HG03460 (cell line): ENCODE results near the gene TATDN2.
"Not testable (repeated sequence)": the region's sequence is repeated elsewhere in the genome, so short reads cannot be mapped to it uniquely, and the experiment has no call there.

Source experiments
- ATAC-seq: cut with Tn5 transposase; IDR thresholded peaks from one replicate; pipeline ENCODE4 v1.9.1; 2021; ENCODE audit not compliant: unreplicated experiment

The TATDN2 gene

GRCh38 chr3:10266936-10267335, 18.7 kb downstream of the TATDN2 start:
- not testable (repeated sequence) for ATAC-seq

GRCh38 chr3:10268116-10268515, 19.9 kb downstream of the TATDN2 start:
- no peak for ATAC-seq

GRCh38 chr3:10268930-10269329, 20.7 kb downstream of the TATDN2 start:
- ATAC-seq = no peak

GRCh38 chr3:10269443-10269842, 21.2 kb downstream of the TATDN2 start:
- no peak for ATAC-seq

GRCh38 chr3:10272476-10272875, 24.2 kb downstream of the TATDN2 start:
- ATAC-seq = not testable (repeated sequence)

GRCh38 chr3:10272977-10273376, 24.7 kb downstream of the TATDN2 start:
- ATAC-seq = no peak

GRCh38 chr3:10273702-10274305, 25.5 kb downstream of the TATDN2 start:
- no peak for ATAC-seq

- no peak for ATAC-seq
Observed at GRCh38 chr3:10274601-10275000, 26.3 kb downstream of the TATDN2 start.

GRCh38 chr3:10277115-10277625, 28.9 kb downstream of the TATDN2 start:
- no peak for ATAC-seq

- ATAC-seq = no peak
Observed at GRCh38 chr3:10278501-10278900, 30.2 kb downstream of the TATDN2 start.

- ATAC-seq = no peak
Observed at GRCh38 chr3:10279384-10280176, 31.3 kb downstream of the TATDN2 start.

- no peak for ATAC-seq
Observed at GRCh38 chr3:10280177-10280529, 31.9 kb downstream of the TATDN2 start.

GRCh38 chr3:10280571-10280970, 32.3 kb downstream of the TATDN2 start:
- ATAC-seq = no peak

GRCh38 chr3:10281951-10282350, 33.7 kb downstream of the TATDN2 start:
- ATAC-seq = no peak

- no peak for ATAC-seq
Observed at GRCh38 chr3:10283638-10284037, 35.4 kb downstream of the TATDN2 start.

- ATAC-seq = no peak
Observed at GRCh38 chr3:10284496-10284895, 36.2 kb downstream of the TATDN2 start.

- ATAC-seq = no peak
Observed at GRCh38 chr3:10285272-10286132, 37.2 kb downstream of the TATDN2 start.

- no peak for ATAC-seq
Observed at GRCh38 chr3:10286133-10286524, 37.9 kb downstream of the TATDN2 start.

GRCh38 chr3:10286596-10287295, 38.5 kb downstream of the TATDN2 start:
- ATAC-seq = no peak

- no peak for ATAC-seq
Observed at GRCh38 chr3:10287936-10288574, 39.8 kb downstream of the TATDN2 start.
